COLO668 (cell line): ENCODE measurements around the gene NOB1.

Source experiments
- DNase-seq: peaks from one replicate; lab custom pipeline; 2025; ENCODE audit not compliant: unreplicated experiment; lab: John Stamatoyannopoulos, UW

NOB1 gene

GRCh38 chr16:69724414-69724873 lies 30.3 kb downstream of the NOB1 start:
- no peak for DNase-seq

DNA sequence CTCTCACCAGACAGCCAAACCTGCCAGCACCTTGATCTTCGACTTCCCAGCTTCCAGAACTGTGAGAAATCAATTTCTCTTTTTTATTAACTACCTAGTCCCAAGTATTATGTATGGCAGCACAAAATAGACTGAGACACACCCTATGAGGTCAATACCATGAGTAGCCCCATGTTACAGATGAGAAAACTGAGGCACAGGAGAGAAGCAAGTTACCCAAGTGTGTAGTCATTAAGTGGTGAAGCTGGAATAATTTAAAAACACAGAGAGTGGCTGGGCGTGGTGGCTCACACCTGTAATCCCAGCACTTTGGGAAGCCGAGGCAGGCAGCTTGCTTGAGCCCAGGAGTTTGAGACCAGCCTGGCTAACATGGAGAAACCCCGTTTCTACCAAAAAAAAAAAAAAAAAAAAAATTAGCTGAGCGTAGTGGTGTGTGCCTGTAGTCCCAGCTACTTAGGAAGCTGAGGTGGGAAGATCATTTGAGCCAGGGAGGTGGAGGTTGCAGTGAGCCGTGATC lies 33.2 kb downstream of the NOB1 start:
- no peak for DNase-seq

DNA sequence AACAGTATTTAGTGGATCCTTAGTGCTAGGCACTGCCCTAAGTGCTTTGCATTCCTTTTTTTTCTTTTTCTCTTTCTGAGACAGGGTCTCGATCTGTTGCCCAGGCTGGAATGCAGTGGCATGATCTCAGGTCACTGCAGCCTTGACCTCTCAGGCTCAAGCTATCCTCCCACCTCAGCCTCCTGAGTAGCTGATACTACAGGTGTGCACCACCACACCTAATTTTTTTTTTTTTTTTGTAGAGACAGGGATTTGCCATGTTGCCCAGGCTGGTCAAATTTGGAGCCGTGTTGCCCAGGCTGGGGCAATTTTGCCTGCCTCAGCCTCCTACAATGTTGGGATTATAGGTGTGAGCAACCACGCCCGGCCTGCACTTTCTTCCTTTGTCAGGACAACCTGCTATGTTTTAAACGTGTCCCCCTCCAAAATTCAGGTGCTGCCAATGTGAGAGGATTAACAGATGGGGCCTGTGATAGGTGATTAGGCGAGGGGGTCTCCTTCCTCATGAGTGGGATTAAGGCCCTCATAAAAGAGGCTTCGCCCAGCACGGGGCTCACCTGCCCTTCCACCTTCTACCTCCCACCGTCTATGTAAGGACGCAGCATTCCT lies 33.8 kb downstream of the NOB1 start:
- no peak for DNase-seq

- no peak for DNase-seq
Observed at GRCh38 chr16:69718111-69718764, 36.5 kb downstream of the NOB1 start.

DNA sequence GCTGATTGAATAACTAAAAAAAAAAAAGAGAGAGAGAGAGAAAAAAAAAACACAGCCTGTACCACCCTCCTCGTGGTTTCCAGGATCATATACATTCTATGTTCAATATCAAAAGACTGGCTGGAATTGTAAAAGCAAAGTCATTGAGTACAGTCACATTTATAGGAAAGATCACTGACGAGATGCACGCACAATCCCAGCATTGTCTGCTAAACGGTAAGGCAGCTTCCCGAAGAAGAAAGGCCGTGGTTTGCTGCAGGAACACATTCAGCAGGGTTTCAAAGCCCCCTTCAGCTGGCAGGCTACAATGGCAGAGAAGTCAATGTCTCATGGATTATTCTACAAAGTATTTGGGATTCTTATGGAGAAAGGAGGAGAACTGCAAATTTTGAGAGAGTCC lies 37.7 kb downstream of the NOB1 start:
- DNase-seq = no peak

GRCh38 chr16:69712914-69713581 lies 41.7 kb downstream of the NOB1 start:
- DNase-seq = no peak

DNA sequence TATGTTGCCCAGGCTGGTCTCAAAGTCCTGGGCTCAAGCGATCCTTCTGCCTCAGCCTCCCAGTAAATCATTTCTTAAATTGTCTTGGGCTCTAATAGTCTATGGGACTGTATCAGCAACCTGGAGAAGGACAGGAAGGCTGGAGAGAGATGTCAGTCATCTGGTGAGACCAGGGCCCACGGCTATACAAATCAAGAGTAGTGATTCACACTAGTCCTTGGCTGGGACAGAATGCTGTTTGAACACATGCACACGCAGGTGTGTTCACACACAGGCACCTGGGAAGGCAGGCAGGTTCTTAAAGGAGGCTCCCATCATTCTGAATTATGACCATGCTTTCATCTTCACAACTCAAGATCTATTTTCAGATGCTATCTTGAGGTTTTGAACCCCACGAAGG lies 42.4 kb downstream of the NOB1 start:
- no peak for DNase-seq

DNA sequence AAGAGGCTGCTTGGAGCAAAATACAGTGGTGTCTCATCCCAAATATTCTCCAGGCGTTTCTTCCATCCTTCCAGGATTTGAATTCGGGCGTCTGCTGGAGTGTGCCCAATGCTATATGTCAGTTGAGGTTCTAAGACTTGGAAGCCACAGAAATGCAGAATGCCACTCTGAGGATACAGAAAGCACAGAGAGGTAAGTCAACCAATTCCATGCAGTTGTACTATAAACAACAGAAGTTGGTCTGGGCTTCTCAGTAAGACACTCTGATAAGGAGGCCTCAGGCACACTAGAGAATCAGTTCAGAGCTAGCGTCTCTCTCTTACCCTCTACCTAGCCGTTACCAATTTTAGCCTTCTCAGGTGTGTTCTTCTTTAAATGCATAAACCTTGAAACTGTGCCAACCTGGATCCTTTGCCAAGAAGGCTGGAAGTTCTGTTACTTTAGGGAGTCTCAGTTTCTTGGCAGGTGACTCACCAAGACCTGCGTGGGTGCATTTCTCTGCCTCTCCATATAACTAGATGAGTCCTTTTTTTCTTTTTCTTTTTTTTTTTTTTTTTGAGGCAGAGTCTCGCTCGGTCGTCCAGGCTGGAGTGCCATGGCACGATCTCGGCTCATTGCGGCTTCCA lies 43.5 kb downstream of the NOB1 start:
- no peak for DNase-seq

GRCh38 chr16:69709456-69710084 lies 45.2 kb downstream of the NOB1 start:
- DNase-seq = no peak

- DNase-seq = no peak
Observed at GRCh38 chr16:69707920-69708683, 46.6 kb downstream of the NOB1 start.

DNA sequence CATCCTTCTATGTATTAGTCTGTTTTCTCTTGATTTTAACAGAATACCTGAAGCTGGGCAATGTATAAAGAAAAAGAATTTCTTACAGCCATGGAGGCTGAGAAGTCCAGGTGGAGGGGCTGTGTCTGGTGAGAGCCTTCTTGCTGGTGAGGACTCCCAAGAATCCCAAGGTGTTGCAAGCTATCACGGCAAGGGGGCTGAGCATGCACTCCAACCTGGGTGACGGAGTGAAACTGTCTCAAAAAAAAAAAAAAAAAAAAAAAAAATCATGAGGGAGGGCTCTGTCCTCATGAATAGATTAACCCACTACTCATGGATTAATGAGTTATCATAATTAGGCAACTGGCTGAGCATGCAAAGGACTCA lies 47.8 kb downstream of the NOB1 start:
- no peak for DNase-seq

GRCh38 chr16:69706256-69706974 lies 48.3 kb downstream of the NOB1 start:
- no peak for DNase-seq

GRCh38 chr16:69703638-69704037 lies 51.1 kb downstream of the NOB1 start:
- no peak for DNase-seq

GRCh38 chr16:69701866-69702265 lies 52.9 kb downstream of the NOB1 start:
- DNase-seq = no peak

DNA sequence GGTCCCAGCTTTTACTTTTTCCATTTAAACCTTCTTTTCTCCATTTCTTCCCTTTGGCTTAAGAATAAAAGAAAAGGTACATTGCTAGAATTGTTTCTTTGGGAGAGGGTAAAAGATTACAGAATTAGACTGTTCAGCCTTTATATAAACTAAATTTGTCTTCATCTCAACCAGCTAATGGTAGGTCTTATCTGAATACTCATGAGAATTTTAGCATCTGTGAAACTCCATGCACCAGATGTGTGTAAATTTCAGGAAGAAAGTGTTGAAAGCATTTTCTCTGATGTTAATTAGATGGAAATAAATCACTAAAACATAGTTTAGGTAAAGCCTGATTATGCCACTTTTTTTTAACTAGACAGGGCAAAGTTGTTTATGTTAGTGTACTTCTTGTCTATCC lies 53.3 kb downstream of the NOB1 start:
- no peak for DNase-seq

GRCh38 chr16:69699915-69700314 lies 54.8 kb downstream of the NOB1 start:
- DNase-seq = no peak

DNA sequence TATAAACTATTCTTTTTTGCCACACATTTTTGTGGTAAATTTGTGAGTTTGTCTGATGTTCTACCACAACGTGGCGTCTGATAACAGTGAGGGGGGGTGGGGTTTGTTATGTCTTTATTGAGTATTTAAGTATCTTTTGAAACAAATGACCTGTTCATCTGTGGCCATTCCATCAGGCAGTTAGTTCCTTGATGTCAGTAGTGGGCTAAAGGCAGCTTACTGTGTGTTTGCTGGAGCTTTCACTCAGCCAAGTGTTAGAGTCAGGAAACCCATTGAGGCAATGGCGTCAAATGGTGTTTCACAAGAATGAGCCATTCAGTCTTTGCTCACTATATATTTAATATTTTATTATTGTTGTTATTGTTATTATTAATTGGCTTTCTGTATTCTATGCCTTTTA lies 56.3 kb downstream of the NOB1 start:
- DNase-seq = no peak

GRCh38 chr16:69693916-69694315 lies 60.8 kb downstream of the NOB1 start:
- DNase-seq = no peak

- no peak for DNase-seq
Observed at GRCh38 chr16:69691980-69692911, 62.5 kb downstream of the NOB1 start.
